Activated T-helper 9 cell treated with anti-CD3 and anti-CD28 coated beads, Interleukin-2, amount 50 U/mL, for 16 hours (primary cell): ENCODE data around the gene FAM124A.

Experiments used
- DNase-seq: peaks from one replicate; pipeline ENCODE4 v3.0.0-alpha.2; 2020; ENCODE audit warnings: low read depth

FAM124A gene

DNA sequence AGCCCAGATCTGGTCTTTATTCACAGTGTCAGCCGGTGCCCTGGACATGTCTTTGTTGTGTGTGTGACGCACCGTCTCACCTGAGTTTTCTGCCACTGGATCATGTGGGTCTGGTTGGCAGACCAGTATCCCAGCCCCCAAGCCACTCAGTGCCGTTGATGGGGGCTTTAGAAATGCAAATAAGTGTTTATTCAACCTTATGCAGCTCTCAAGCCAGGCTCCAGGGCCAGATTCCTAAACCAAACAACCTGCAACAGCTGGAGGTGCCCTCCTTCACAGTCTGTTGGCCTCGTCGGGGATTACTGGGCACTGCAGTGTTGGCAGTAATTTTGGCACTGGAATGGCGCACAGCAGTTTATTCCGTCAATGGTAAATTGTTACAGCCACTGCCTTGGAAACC, 21.6 kb downstream of the FAM124A start:
- no peak for DNase-seq

- no peak for DNase-seq
Observed at GRCh38 chr13:51244637-51245405, 22.6 kb downstream of the FAM124A start.

GRCh38 chr13:51245583-51245982, 23.4 kb downstream of the FAM124A start:
- DNase-seq, result no peak

GRCh38 chr13:51246025-51246417, 23.8 kb downstream of the FAM124A start:
- no peak for DNase-seq

- no peak for DNase-seq
Observed at GRCh38 chr13:51246418-51247277, 24.4 kb downstream of the FAM124A start.

DNA sequence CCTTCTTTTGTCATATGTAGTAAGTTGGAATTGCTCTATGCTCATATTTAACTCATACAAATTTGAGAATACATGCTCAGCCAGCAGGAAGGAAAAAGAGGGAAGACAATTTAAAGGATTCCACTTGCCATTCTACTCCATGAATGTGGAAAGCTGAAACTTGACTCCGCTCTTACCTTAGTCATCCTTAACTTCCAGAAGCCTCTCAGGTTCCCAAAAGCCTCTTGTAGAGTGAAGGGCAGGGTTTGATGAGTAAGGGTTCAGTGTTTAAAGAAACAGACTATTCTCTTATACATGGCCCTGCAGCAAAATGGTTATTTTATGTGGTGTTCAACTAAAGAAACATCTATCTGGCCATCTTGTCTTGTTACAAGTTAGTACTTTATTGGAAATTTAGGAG, 27.1 kb downstream of the FAM124A start:
- no peak for DNase-seq

DNA sequence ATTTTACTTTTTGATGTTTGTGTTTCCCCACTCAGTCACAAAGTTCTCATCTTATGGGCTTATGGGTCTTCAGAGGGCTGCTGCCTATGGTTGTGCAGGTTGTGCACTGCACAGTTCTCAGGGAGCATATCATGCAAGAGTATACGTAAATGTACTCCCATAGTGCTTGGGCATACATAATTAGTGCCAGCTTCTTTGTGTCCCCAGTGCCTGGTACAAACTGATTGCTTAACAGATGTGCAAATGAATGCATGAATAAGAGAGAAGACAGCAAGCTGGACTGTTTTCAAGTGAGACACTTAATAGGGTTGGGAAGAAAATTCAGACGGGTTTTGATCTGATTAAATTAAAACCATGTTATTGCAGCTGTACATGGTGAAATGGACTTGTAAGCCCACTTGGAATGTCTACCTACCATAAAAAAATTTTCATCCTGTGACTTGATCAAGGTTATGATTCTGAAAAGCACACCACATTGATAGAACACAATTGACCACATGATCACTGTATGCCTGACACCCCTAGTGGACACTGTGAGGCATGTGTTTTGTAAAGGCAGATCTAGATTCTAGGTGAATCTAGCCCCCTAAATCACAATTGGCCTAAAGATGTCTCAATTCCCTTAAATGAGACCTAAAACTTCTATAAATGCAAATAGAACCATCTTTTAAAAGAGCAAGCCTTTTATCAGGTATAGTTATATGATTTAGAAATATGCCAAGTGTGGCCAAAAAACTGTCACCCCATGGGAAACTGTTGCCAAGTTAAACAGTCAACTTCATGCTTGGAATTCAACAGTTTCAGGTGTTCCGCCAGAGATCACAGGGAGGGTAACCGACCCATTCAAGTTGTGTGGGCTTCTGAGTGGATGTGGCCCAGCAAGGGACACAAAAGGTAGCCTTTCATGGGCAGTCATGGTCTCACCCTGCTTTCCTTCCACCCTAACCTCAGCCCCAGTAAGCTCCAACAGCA, 27.9 kb downstream of the FAM124A start:
- DNase-seq, result no peak

DNA sequence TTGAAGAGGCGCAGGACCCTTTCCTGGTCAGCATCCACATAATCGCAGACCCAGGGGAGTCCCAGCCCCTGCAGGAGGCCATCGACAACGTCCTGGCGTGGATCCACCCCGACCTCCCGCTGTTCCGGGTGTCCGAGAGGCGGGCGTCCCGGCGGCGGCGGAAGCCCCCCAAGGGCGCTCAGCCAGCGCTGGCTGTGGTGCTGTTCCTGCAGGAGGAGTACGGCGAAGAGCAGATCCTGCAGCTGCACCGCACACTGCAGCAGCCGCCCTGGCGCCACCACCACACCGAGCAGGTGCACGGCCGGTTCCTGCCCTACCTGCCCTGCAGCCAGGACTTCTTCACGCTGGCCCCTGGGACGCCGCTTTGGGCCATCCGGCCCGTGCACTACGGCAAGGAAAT, 29.3 kb downstream of the FAM124A start:
- DNase-seq, result no peak

DNA sequence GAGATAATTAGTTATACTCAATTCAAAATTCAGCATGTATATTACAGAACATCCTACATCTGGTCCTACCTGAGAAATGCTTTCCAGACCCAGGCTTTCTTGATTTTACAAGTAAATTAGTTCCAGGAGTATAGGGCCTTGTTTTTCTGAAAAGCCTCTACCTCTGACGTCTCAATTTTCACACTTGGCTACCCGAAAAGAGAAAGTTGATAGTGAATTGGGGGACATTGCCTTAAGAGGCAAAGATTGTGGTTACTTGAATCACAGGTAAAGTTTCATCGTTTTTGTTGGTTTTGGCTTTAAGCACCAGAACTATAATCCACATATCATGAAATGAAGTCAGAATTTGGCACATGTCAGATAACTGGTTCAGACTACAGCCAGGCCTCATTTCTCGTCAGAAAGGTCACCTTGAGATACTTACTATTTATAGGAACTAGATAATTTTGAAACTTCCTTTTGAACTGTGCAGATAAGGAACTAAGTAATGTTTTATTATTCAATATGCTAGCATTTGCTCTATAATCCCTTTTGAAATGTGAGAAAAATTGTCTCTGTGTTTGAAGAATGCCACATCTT, 30.8 kb downstream of the FAM124A start:
- no peak for DNase-seq

DNA sequence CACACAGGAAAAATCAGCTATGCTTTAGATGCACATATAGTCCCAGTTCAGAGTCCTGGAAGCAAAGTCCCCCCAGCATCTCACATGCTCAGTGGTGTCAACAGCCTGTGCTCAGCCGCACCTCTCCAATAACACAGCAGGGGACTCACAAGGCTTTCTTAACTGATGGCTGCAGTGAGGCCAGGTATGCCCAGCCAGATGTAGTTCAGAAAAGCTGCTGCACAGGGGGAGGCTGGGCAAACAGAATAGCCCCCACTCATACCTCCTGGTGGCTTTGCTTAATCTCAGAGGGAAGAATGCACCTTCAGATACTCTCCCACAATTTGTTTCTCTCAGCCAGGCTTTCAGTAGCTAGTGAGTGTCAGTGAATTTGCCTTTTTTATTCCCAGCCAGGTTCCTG, 33.4 kb downstream of the FAM124A start:
- no peak for DNase-seq

DNA sequence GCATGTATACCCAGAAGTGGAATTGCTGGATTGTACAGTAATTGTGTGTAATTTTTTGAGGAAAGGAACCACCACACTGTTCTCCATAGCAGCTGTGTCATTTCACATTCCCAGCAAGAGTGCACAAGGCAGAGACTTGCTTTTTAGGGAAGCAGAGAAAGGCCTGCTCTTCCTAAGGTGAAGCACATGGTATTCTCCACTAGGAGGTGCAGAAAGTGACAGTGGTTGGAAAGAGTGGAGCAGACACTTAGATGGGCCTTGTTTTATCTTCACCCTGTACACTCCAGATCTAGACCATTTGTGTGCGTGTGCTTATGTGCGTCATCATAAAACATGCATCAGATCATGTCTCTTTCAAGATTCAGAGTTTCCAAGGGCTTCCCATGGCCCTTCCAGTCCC, 35.0 kb downstream of the FAM124A start:
- DNase-seq, result no peak

DNA sequence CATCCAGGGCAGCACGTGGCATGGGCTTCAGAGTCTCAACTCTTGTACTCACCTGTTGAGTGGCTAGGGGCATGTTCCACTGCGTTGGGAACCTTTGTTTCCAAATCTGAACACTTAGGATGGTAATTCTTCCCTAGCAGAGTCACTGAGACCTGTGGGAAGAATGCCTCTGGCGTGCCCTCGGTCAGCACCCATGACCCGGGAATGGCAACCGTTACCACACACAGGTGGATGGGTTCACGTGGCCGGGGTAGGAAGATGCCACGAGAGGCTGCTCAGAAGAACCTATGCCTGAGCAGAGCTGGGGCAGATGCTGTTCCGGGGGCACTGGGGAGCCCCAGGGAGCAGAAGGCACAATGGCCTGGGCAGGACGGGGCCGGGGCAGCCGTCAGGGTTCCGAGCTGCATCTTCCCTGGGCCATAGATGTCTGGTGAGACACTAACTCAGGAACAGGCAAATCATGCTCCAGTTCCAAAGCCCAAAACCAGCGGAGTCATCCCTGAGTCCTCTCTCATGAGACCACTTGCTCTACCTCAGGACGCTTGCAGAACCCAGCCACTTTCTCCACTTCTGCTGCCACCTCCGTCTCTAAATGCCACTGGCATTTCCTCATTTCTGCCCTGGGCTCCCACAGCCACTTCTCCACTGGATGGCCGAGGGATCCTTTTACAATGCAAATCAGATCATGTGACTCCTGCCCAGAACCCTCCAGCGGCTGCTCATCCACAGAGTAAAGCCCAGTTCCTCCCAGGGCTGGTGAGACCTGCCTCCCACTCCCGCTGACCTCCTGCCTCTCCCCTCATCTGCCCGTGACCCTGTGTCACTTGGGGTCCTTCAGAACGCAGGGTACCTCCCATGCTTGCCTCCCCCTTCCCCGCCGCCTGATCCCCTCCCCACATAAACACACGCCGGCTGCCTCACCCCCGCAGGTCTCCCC, 36.7 kb downstream of the FAM124A start:
- DNase-seq, result no peak

- DNase-seq, result no peak
Observed at GRCh38 chr13:51260154-51260553, 38.0 kb downstream of the FAM124A start.

DNA sequence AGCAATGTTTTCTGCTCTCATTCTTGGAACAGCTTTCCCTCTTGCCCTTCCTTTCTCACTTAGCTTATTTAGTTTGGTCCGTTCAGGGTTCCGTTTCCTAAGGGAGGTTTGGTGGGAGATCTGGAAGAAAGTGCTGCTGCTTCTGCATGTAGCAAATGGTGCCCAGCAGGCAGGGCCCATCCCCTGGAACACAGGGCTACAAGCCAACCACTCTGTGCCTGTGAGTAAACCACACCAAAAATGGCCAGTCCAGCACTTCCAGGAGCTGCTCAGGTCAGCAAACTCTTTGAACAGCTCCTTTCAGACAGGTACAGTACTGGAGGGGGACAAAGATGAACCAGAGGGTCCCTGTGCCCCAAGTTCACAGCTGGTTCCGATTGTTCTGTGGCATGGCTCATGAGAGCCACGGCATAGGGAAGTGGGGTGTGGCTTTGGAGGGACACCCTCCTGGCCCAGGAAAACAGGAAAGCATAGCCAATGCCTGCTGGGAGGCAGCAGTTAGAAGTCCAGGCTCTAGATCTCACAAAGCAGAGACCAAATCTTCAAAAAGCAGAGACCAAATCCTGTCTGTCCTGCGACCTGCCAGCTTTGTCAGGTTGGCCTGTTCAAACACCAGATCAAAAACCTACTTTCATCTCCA, 39.5 kb downstream of the FAM124A start:
- no peak for DNase-seq

DNA sequence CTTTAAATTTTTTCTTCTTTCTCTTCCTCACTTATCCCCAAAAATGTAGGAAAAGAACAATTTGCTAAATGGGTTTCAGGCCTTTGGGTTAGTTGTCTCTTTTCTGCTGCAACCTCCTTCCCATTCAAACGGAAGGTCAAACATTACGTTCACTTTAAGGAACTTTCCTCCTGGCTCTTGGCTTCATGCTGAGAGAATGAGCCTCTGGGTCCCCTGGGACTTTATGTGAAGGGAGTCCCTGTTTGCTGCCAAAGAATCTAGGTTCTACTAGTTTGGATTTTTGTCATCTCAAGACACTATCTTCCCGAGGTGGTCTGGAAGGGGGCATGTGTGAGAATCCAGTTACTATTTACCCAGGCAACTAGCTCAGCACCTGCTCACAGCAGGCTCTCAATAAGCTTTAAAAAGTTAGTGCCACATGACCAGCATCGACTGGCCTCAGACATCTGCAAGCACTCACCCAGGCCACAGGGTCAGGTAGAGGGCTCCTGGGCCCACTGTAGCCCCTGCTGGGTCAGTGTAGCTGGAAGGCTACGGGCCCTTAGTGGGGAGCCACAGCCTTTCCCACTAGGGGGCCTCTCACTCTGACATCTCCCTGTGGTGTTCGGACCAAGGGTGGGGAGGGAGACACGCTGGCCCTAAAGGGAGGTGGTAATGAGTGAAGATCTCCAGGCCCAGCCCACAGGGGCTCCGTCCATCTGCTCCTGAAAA, 40.5 kb downstream of the FAM124A start:
- no peak for DNase-seq

DNA sequence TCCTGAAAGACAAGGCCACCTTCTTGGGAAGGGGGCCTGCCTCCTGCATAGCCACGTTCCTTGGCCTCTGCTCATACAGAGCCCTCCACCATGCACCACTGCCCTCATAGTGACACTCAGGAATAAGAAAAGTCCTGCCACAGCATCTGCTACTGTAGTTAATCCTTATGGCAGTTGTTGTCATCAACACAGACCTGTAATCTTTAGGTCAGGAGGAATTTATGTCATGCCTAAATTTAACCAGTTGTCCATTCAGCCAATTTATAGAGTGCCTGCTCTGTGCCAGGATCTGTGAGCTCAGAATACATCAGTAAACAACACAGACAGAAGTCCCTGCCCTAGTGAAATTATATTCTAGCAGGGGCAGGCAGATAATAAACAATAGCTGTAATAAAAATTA, 44.4 kb downstream of the FAM124A start:
- DNase-seq, result no peak

DNA sequence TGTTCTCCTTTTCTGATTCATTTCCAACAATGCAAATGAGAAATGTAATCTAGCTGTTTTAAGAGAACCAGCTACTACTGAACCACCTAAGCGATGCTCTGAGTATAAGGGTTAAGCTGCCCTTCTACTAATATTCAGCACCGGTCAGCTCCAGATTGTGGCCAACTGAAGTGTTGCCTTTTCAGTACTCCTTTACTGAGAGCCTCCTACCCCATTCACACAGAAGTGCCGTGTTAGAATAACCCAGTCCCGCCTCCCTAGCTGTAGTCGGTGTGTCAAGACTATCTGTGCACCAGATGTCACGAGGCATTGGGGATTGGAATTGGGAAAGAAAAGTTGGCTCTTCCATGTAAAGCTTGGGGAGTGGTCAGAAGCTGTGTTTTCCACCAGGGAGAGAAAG, 45.4 kb downstream of the FAM124A start:
- no peak for DNase-seq

- DNase-seq, result no peak
Observed at GRCh38 chr13:51269039-51269438, 46.8 kb downstream of the FAM124A start.

GRCh38 chr13:51270623-51271415, 48.6 kb downstream of the FAM124A start:
- no peak for DNase-seq
